PC-3 (cell line): ENCODE data around the gene LRFN4. TPM values are rescaled to one million over a fixed set of nuclear protein-coding genes. Genes with fewer than 3 reads are reported as not detected.

Source experiments
- ATAC-seq: fragments of 200-7000 bp; cut with Tn5 transposase; 2 replicates; pipeline ENCODE4 v1.9.1; 2020; ENCODE audit warnings: mild to moderate bottlenecking, moderate library complexity
- BruUV-seq: library from RNA; stranded (reverse); fragments of 400-500 nt; replicated peaks from 2 replicates; lab custom pipeline; 2021; lab: Mats Ljungman, UMichigan
- CTCF ChIA-PET: fragments of 300-600 bp; sonication (Branson Sonifier 250); formaldehyde crosslinking; loops from one replicate; lab custom pipeline; 2022; ENCODE audit warnings: antibody characterized with exemption; lab: Charles Lee
- POLR2A ChIA-PET: fragments of 300-600 bp; sonication (Branson Sonifier 250); formaldehyde crosslinking; loops from one replicate; lab custom pipeline; 2022; ENCODE audit warnings: antibody characterized with exemption; ENCODE audit not compliant: unreplicated experiment; lab: Charles Lee
- DNase-seq: peaks from one replicate; pipeline ENCODE4 v3.0.0-alpha.2; 2015
- H2AFZ ChIP-seq: fragments of 300-600 bp; sonication (generic); 2 replicates; pipeline ENCODE4 v1.6.0; 2016; ENCODE audit warnings: antibody characterized with exemption, low read length
- H3F3A ChIP-seq: fragments of 300-600 bp; sonication (generic); one replicate; pipeline ENCODE4 v1.6.0; 2017; ENCODE audit warnings: antibody characterized with exemption, low read length, control low read depth, mild to moderate bottlenecking; ENCODE audit not compliant: unreplicated experiment
- H3K27ac ChIP-seq: fragments of 300-600 bp; sonication (generic); 2 replicates; pipeline ENCODE4 v1.5.1; 2016; ENCODE audit warnings: mild to moderate bottlenecking, low read length
- H3K27me3 ChIP-seq: fragments of 300-600 bp; sonication (generic); 2 replicates; pipeline ENCODE4 v1.6.1; 2016; ENCODE audit warnings: low read length, mixed read lengths
- H3K36me3 ChIP-seq: fragments of 300-600 bp; sonication (generic); 2 replicates; pipeline ENCODE4 v1.6.1; 2016; ENCODE audit warnings: low read depth, mixed run types, low read length, mixed read lengths
- H3K4me1 ChIP-seq: fragments of 300-600 bp; sonication (generic); 2 replicates; pipeline ENCODE4 v1.5.1; 2016; ENCODE audit warnings: low read length; ENCODE audit not compliant: insufficient read depth
- H3K4me2 ChIP-seq: fragments of 300-600 bp; sonication (generic); 2 replicates; pipeline ENCODE4 v1.6.0; 2016; ENCODE audit warnings: low read length
- H3K4me3 ChIP-seq: fragments of 300-600 bp; sonication (generic); 2 replicates; pipeline ENCODE4 v1.5.1; 2016; ENCODE audit warnings: mild to moderate bottlenecking, low read length, mixed read lengths
- H3K79me2 ChIP-seq: fragments of 300-600 bp; sonication (generic); 2 replicates; pipeline ENCODE4 v1.6.1; 2017; ENCODE audit warnings: low read length, mixed read lengths
- H3K9ac ChIP-seq: fragments of 300-600 bp; sonication (generic); 2 replicates; pipeline ENCODE4 v1.6.0; 2016; ENCODE audit warnings: mild to moderate bottlenecking, low read length
- H3K9me2 ChIP-seq: fragments of 300-600 bp; sonication (generic); replicated peaks from 2 replicates; pipeline ENCODE4 v1.6.1; 2016; ENCODE audit warnings: mixed run types, low read length, mixed read lengths
- H3K9me3 ChIP-seq: fragments of 300-600 bp; sonication (generic); 2 replicates; pipeline ENCODE4 v1.6.1; 2016; ENCODE audit warnings: low read length, mixed read lengths
- H4K20me1 ChIP-seq: fragments of 300-600 bp; sonication (generic); 2 replicates; pipeline ENCODE4 v1.6.1; 2016; ENCODE audit warnings: low read length, mixed read lengths
- CTCF ChIP-seq: fragments of 300-600 bp; sonication (generic); conservative IDR thresholded peaks from 2 replicates; pipeline ENCODE4 v1.5.1; 2017; ENCODE audit warnings: antibody characterized with exemption, low read depth, mild to moderate bottlenecking, low read length
- EZH2 ChIP-seq: fragments of 300-600 bp; sonication (generic); IDR thresholded peaks from one replicate; pipeline ENCODE4 v1.6.1; 2017; ENCODE audit warnings: antibody characterized with exemption, mild to moderate bottlenecking, low read length; ENCODE audit not compliant: unreplicated experiment
- EZH2phosphoT487 ChIP-seq: fragments of 300-600 bp; sonication (generic); IDR thresholded peaks from 2 replicates; pipeline ENCODE4 v1.6.1; 2018; ENCODE audit warnings: mild to moderate bottlenecking, antibody characterized with exemption, low read length, borderline replicate concordance
- intact Hi-C: fragments of 100-400 bp; cut with micrococcal nuclease; formaldehyde crosslinking; loops from 2 replicates; pipeline ENCODE4 v1.9.0; 2023
- total RNA-seq: library from RNA; depleted of rRNA; stranded (reverse); fragments of >200 nt; gene quantifications from 2 replicates; pipeline ENCODE4 v1.2.3, GENCODE V29; 2014

Gene LRFN4
- total RNA-seq, 1 experiment from 2014 or later: 64.4 TPM

DNA sequence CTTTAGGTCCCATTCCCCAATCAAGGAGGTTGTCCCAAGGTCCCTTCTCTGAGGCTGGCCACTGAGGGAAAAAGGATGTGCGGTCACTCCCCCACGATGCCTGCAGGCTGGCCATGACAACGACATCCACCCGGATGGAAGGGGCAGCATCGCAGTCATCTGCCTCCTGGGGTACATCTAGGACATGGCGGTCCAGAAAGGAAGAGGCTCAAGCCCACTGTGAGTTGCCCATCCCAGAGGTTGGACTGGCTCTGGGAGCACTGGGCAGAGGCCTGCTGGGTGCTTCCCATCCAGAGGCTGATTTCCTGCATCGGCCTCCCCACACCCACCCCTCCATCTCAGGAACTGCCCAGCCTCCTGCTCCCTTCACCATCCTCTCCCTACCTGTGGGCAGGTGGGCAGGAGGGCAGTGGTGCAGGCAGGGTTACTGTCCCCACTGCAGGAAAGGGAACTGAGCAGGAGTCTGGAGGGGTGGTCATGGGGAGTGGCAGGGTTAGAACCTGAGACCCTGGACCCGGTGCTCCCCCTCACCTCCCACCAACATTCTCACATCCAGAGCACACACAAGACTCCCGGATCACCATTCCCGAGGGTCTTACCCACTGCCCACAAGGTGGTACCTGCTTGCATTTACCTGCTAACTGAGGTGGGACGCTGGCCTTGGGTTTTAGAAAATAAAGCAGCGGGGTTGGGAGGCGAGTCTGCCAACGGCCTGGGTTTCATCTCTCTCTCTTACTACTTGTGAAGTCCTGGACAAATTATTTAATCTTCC is 9.2 kb upstream of the LRFN4 start:
- Histone ChIP-seq H3K4me2 (no peak overlapping the region), H3K9ac (no peak overlapping the region), H3K4me1 (peaks cover 23% of the 10 kb centered on the region), H3F3A (no peaks in the 10 kb centered on the region), H3K79me2 (peaks cover 32% of the 10 kb centered on the region), H3K9me2 (no peaks in the 10 kb centered on the region), H3K4me3 (no peak overlapping the region), H3K9me3 (no peaks in the 10 kb centered on the region), H3K27ac (no peak overlapping the region), H3K27me3 (no peaks in the 10 kb centered on the region), H2AFZ (no peak overlapping the region), H3K36me3 (peaks cover 21% of the 10 kb centered on the region), H4K20me1 (no peaks in the 10 kb centered on the region)
- intact Hi-C loops: no loop called here
- DNase-seq: no peak
- no peak for TF ChIP-seq EZH2
- TF ChIP-seq EZH2phosphoT487: no peak
- TF ChIP-seq CTCF: no peak
- POLR2A ChIA-PET: no interaction called here
- CTCF ChIA-PET: no interaction called here
- BruUV-seq: no TSS peak
- ATAC-seq: no peak

- intact Hi-C loops: no loop called here
- no TSS peak for BruUV-seq
- no peak overlapping the region for H3K4me2 ChIP-seq
- ChIA-PET POLR2A (no interaction called here), CTCF (no interaction called here)
- H4K20me1 ChIP-seq: no peaks in the 10 kb centered on the region
- peaks cover 21% of the 10 kb centered on the region for H3K36me3 ChIP-seq
- peaks cover 23% of the 10 kb centered on the region for H3K4me1 ChIP-seq
- no peaks in the 10 kb centered on the region for H3F3A ChIP-seq
- DNase-seq (no peak), ATAC-seq (no peak)
- no peaks in the 10 kb centered on the region for H3K9me2 ChIP-seq
- H3K9me3 ChIP-seq: no peaks in the 10 kb centered on the region
- no peak overlapping the region for H2AFZ ChIP-seq
- H3K9ac ChIP-seq: no peak overlapping the region
- H3K79me2 ChIP-seq: peaks cover 21% of the 10 kb centered on the region
- H3K27me3 ChIP-seq: no peaks in the 10 kb centered on the region
- TF ChIP-seq CTCF (no peak), EZH2phosphoT487 (no peak), EZH2 (no peak)
- H3K4me3 ChIP-seq: no peak overlapping the region
- no peak overlapping the region for H3K27ac ChIP-seq
These were observed 8.0 kb upstream of the LRFN4 start for GRCh38 chr11:66848671-66849500.
